Measurements from ENCODE around the gene BRAF. TPM values are rescaled to one million over a fixed set of nuclear protein-coding genes. Genes with fewer than 3 reads are reported as not detected.

The BRAF gene
- total RNA-seq, 1 experiment from 2014 or later, result 29.7 TPM

- Histone ChIP-seq H3K9me2 (ENCODE audit: insufficient read depth) (no peaks in the 10 kb centered on the region), H2AFZ (ENCODE audit: low read depth, low read length, poor library complexity, severe bottlenecking) (no peak overlapping the region), H3K27me3 (ENCODE audit: insufficient read depth, low read length) (no peaks in the 10 kb centered on the region), H3K4me2 (ENCODE audit: low read length) (no peak overlapping the region), H3K36me3 (ENCODE audit: control insufficient read depth in 1 of 2, insufficient read depth in 2 of 2, low read length in 2 of 2) (no peaks in the 10 kb centered on the region), H3K9me3 (ENCODE audit: control insufficient read depth in 1 of 2, insufficient read depth in 1 of 2, low read depth in 1 of 2, low read length in 2 of 2) (no peaks in the 10 kb centered on the region), H3K79me2 (ENCODE audit: insufficient read depth, low read length) (no peaks in the 10 kb centered on the region), H3K9ac (ENCODE audit: low read length) (no peak overlapping the region), H4K20me1 (ENCODE audit: insufficient read depth) (no peaks in the 10 kb centered on the region; the same call in 1 of the 2 replicates), H3K27ac (ENCODE audit: low read depth, low read length) (no peak overlapping the region), H3K4me1 (ENCODE audit: control insufficient read depth in 1 of 2, insufficient read depth in 2 of 2, low read length in 2 of 2) (no peaks in the 10 kb centered on the region), H3K4me3 (replicated peaks in 1 of 2; ENCODE audit: low read depth in 1 of 2, low read length in 2 of 2) (no peak overlapping the region)
- DNase-seq (ENCODE audit: low read depth, low spot score) (no peak), ATAC-seq (no peak)
- POLR2A ChIA-PET, result no interaction called here
- CTCF ChIA-PET, result no interaction called here
- RAD21 ChIA-PET (ENCODE audit: low non-redundant PET in 1 of 2, low total read pairs in 2 of 2, uncharacterized antibody in 2 of 2, unreplicated experiment in 2 of 2), result no interaction called here
- TF ChIP-seq REST (IDR thresholded peaks at IDR 0.05; ENCODE audit: low read depth) (no peak), POLR2AphosphoS5 (IDR thresholded peaks at IDR 0.05; ENCODE audit: low read depth, low read length) (no peak), POLR2A (IDR thresholded peaks at IDR 0.05; ENCODE audit: borderline replicate concordance, extremely low read depth, insufficient read depth, insufficient read length) (no peak), ATF3 (IDR thresholded peaks at IDR 0.05) (no peak), SIN3A (IDR thresholded peaks at IDR 0.05; ENCODE audit: low read depth) (no peak), ZBTB33 (IDR thresholded peaks at IDR 0.05; ENCODE audit: extremely low read depth, insufficient replicate concordance, low read length) (no peak), TCF7L2 (IDR thresholded peaks at IDR 0.05; ENCODE audit: borderline replicate concordance, extremely low read depth, insufficient read depth, insufficient read length) (no peak), EGR1 (IDR thresholded peaks at IDR 0.05; ENCODE audit: low read depth) (no peak), EZH2 (IDR thresholded peaks at IDR 0.05) (no peak), CTCF (IDR thresholded peaks at IDR 0.05 in 2 of 3, conservative IDR thresholded peaks at IDR 0.05 in 1 of 3; ENCODE audit: borderline replicate concordance in 1 of 3, insufficient read depth in 1 of 3, low read depth in 2 of 3, low read length in 2 of 3) (no peak), SRF (IDR thresholded peaks at IDR 0.05; ENCODE audit: low read depth) (no peak), EZH2phosphoT487 (IDR thresholded peaks at IDR 0.05; ENCODE audit: borderline replicate concordance) (no peak)
- no TSS peak for BruUV-seq (replicated peaks)
- intact Hi-C loops (cut with micrococcal nuclease), result no loop called here
Measured at GRCh38 chr7:140972876-140973829, 48.4 kb upstream of the BRAF start.

Measured in HCT116 (cell line).